Medulla oblongata (tissue), 1 donor: Measurements from ENCODE around the gene TMEM106C.

ENCODE experiments used
- DNase-seq: peaks from one replicate; pipeline ENCODE4 v3.0.0-alpha.2; 2015; ENCODE audit errors: extremely low spot score

The TMEM106C gene

GRCh38 chr12:48016373-48017020 lies 53.1 kb downstream of the TMEM106C start:
- no peak for DNase-seq

- peak; percentile 82 for DNase-seq
Measured at GRCh38 chr12:48017496-48017895, 54.1 kb downstream of the TMEM106C start.

GRCh38 chr12:48017921-48018617 lies 54.7 kb downstream of the TMEM106C start:
- no peak for DNase-seq
